GM12878 (cell line): ENCODE data around the gene SLIT1. TPM values are rescaled to one million over a fixed set of nuclear protein-coding genes. Genes with fewer than 3 reads are reported as not detected.

Source experiments
- ATAC-seq: fragments of 200-7000 bp; cut with Tn5 transposase; 3 replicates; pipeline ENCODE4 v1.9.1; 2020; ENCODE audit warnings: mild to moderate bottlenecking, moderate library complexity
- BruUV-seq: library from RNA; stranded (reverse); fragments of 400-500 nt; replicated peaks from 2 replicates; lab custom pipeline; 2021; lab: Mats Ljungman, UMichigan
- CTCF ChIA-PET: fragments of 300-600 bp; sonication (Branson Sonifier 250); formaldehyde crosslinking; extraction: SDS; loops from one replicate; lab custom pipeline; 2021; ENCODE audit warnings: inconsistent platforms; lab: Yijun Ruan, JAX
- POLR2A ChIA-PET: fragments of 350-600 bp; formaldehyde crosslinking; extraction: SDS; loops from one replicate; lab custom pipeline; 2021; ENCODE audit warnings: inconsistent platforms; lab: Charles Lee
- RAD21 ChIA-PET: fragments of 300-600 bp; sonication (Branson Sonifier 250); formaldehyde crosslinking; loops from one replicate; lab custom pipeline; 2023; ENCODE audit warnings: antibody characterized with exemption; ENCODE audit not compliant: unreplicated experiment; lab: Charles Lee
- SMC1A ChIA-PET: fragments of 300-600 bp; sonication (Branson Sonifier 250); formaldehyde crosslinking; loops from one replicate; lab custom pipeline; 2023; ENCODE audit not compliant: unreplicated experiment, uncharacterized antibody; lab: Charles Lee
- DNase-seq: peaks from one replicate; pipeline ENCODE4 v3.0.0-alpha.2; 2011; ENCODE audit warnings: low read depth, low spot score
- FAIRE-seq: peaks from 3 replicates; lab custom pipeline; 2011; peaks lifted over from hg19 to GRCh38; lab: Jason Lieb, UNC
- H2AFZ ChIP-seq: 2 replicates; pipeline ENCODE4 v1.6.0; 2011; ENCODE audit warnings: low read depth, low read length, control low read depth; ENCODE audit not compliant: control insufficient read depth
- H3K27ac ChIP-seq: 2 replicates; pipeline ENCODE4 v1.5.1; 2011; ENCODE audit warnings: control low read depth; ENCODE audit not compliant: control insufficient read depth, insufficient read depth
- H3K27me3 ChIP-seq, 2 experiments: replicated peaks in 1 of 2; 2 replicates each; pipeline versions ENCODE4 v1.6.0 to v1.6.1; 2011; ENCODE audit warnings: low read length in 1 of 2; ENCODE audit not compliant: control insufficient read depth in 2 of 2, insufficient read depth in 2 of 2
- H3K36me3 ChIP-seq, 2 experiments: 2 replicates each; pipeline ENCODE4 v1.5.1; 2011; ENCODE audit warnings: low read length in 1 of 2; ENCODE audit not compliant: control insufficient read depth in 2 of 2, insufficient read depth in 2 of 2
- H3K4me1 ChIP-seq: 2 replicates; pipeline ENCODE4 v1.6.1; 2011; ENCODE audit warnings: mild to moderate bottlenecking, low read length, moderate library complexity, mixed read lengths; ENCODE audit not compliant: control insufficient read depth, insufficient read depth
- H3K4me2 ChIP-seq: 2 replicates; pipeline ENCODE4 v1.6.0; 2011; ENCODE audit warnings: control low read depth; ENCODE audit not compliant: control insufficient read depth, insufficient read depth
- H3K4me3 ChIP-seq: fragments of 200-600 bp; sonication (generic); 2 replicates; pipeline ENCODE4 v1.5.1; 2016
- H3K79me2 ChIP-seq: 2 replicates; pipeline ENCODE4 v1.6.0; 2011; ENCODE audit warnings: low read length; ENCODE audit not compliant: control insufficient read depth, insufficient read depth
- H3K9ac ChIP-seq: 2 replicates; pipeline ENCODE4 v1.8.0; 2011; ENCODE audit warnings: low read length, control low read depth, mixed read lengths; ENCODE audit not compliant: control insufficient read depth, insufficient read depth
- H3K9me3 ChIP-seq: replicated peaks from 3 replicates; pipeline ENCODE4 v1.5.1; 2011; ENCODE audit warnings: mild to moderate bottlenecking, low read length; ENCODE audit not compliant: control insufficient read depth, insufficient read depth
- H4K20me1 ChIP-seq: 2 replicates; pipeline ENCODE4 v1.6.0; 2011; ENCODE audit not compliant: control insufficient read depth, insufficient read depth
- ATF7 ChIP-seq: fragments of 450-650 bp; IDR thresholded peaks from 2 replicates; pipeline ENCODE4 v1.6.1; 2016; ENCODE audit warnings: low read depth, mild to moderate bottlenecking
- EED ChIP-seq: sonication (generic); IDR thresholded peaks from 2 replicates; pipeline ENCODE4 v1.6.1; 2016; ENCODE audit warnings: antibody characterized with exemption, low read depth
- ELK1 ChIP-seq: IDR thresholded peaks from 2 replicates; pipeline ENCODE4 v1.6.1; 2012; ENCODE audit warnings: low read depth, low read length, improper control_type of control experiment
- FOXK2 ChIP-seq: fragments of 450-650 bp; IDR thresholded peaks from 2 replicates; pipeline ENCODE4 v1.6.1; 2017; ENCODE audit warnings: mild to moderate bottlenecking, moderate library complexity
- FOXM1 ChIP-seq: IDR thresholded peaks from 2 replicates; pipeline ENCODE4 v1.6.1; 2012; ENCODE audit warnings: low read depth, mild to moderate bottlenecking, inconsistent platforms, low read length, moderate library complexity
- IKZF1 ChIP-seq: fragments of 450-650 bp; conservative IDR thresholded peaks from 2 replicates; pipeline ENCODE4 v1.6.1; 2017; ENCODE audit warnings: antibody characterized with exemption, mild to moderate bottlenecking
- IRF3 ChIP-seq: fragments of 450-650 bp; IDR thresholded peaks from 2 replicates; pipeline ENCODE4 v1.6.1; 2014; ENCODE audit warnings: mild to moderate bottlenecking
- KAT2A ChIP-seq: conservative IDR thresholded peaks from 2 replicates; pipeline ENCODE4 v1.6.1; 2011; ENCODE audit warnings: low read depth, low read length; ENCODE audit not compliant: control insufficient read depth
- KLF5 ChIP-seq: fragments of 450-650 bp; IDR thresholded peaks from 2 replicates; pipeline ENCODE4 v1.6.1; 2014; ENCODE audit warnings: mild to moderate bottlenecking; ENCODE audit not compliant: partially characterized antibody
- MEF2A ChIP-seq: IDR thresholded peaks from 2 replicates; pipeline ENCODE4 v1.6.1; 2011; ENCODE audit warnings: low read depth, mild to moderate bottlenecking, low read length, moderate library complexity; ENCODE audit not compliant: insufficient read depth
- POLR2A ChIP-seq: IDR thresholded peaks from 2 replicates; pipeline ENCODE4 v1.6.1; 2011; ENCODE audit warnings: low read depth, mild to moderate bottlenecking, low read length
- RAD21 ChIP-seq: IDR thresholded peaks from 2 replicates; pipeline ENCODE4 v1.6.1; 2011; ENCODE audit warnings: mild to moderate bottlenecking, low read depth, low read length, moderate library complexity; ENCODE audit not compliant: insufficient read depth
- SIX5 ChIP-seq: IDR thresholded peaks from 2 replicates; pipeline ENCODE4 v1.6.1; 2011; ENCODE audit warnings: mild to moderate bottlenecking, low read depth, low read length, moderate library complexity; ENCODE audit not compliant: severe bottlenecking
- SRF ChIP-seq, 2 experiments: IDR thresholded peaks; 2 replicates each; pipeline ENCODE4 v1.6.1; 2011; ENCODE audit warnings: low read depth in 2 of 2, low read length in 2 of 2, mild to moderate bottlenecking in 1 of 2, moderate library complexity in 1 of 2
- STAT1 ChIP-seq: fragments of 450-650 bp; conservative IDR thresholded peaks from 2 replicates; pipeline ENCODE4 v1.6.1; 2014; ENCODE audit warnings: antibody characterized with exemption, mild to moderate bottlenecking
- ZNF24 ChIP-seq: fragments of 450-650 bp; IDR thresholded peaks from 2 replicates; pipeline ENCODE4 v1.6.1; 2017; ENCODE audit warnings: antibody characterized with exemption, mild to moderate bottlenecking
- ZNF274 ChIP-seq: IDR thresholded peaks from one replicate; pipeline ENCODE4 v1.8.0; 2011; ENCODE audit not compliant: insufficient read length, insufficient read depth
- ZNF687 ChIP-seq: fragments of 450-650 bp; IDR thresholded peaks from 2 replicates; pipeline ENCODE4 v1.6.1; 2017; ENCODE audit warnings: mild to moderate bottlenecking, moderate library complexity
- WGBS: methylation state at CpG from one replicate; pipeline ENCODE4 v1.1.6; 2016; ENCODE audit warnings: low lambda C conversion rate; ENCODE audit not compliant: insufficient replicate concordance, insufficient coverage; ENCODE audit errors: missing lambda C conversion rate; 5-methylcytosine and 5-hydroxymethylcytosine counted together
- in situ Hi-C: fragments of 300-500 bp; cut with MboI; formaldehyde crosslinking; loops from 9 replicates; pipeline ENCODE4 v1.14.3; 2018; ENCODE audit warnings: mixed read lengths
- intact Hi-C: fragments of 100-400 bp; cut with micrococcal nuclease; formaldehyde crosslinking; loops from one replicate; pipeline ENCODE4 v1.14.2; 2022; ENCODE audit not compliant: unreplicated experiment
- polyA plus RNA-seq, 11 experiments: library from polyadenylated mRNA; depleted of rRNA in 4 of 11; unstranded in 6 of 11; stranded (reverse) in 5 of 11; fragments of >200 nt; fragmentation: Nextera tagmentation in 4 of 11; fragmentation: Illumina TruSeq in 1 of 11; extraction: Ambion mirVana in 4 of 11; extraction: Trizol in 1 of 11; gene quantifications; 1 replicate in 1 of 11; 2 replicates in 10 of 11; pipeline versions ENCODE4 v1.2.1 to v1.2.3, GENCODE V29; 2011 to 2016; ENCODE audit warnings: inconsistent platforms in 2 of 11, missing spikeins in 2 of 11, low read depth in 1 of 11
- total RNA-seq, 4 experiments: library from RNA; depleted of rRNA in 3 of 4; stranded (reverse); fragments of >200 nt in 3 of 4; fragmentation: Illumina TruSeq in 1 of 4; extraction: Trizol in 1 of 4; gene quantifications; 2 replicates each; pipeline versions ENCODE4 v1.2.1 to v1.2.3, GENCODE V29; 2013 to 2021

Gene SLIT1
- total and polyA plus RNA-seq, 10 of the 15 experiments (the other 5 are each of a cell fraction or from before 2014, with no cell fraction given): 0.04 to 0.19 (median 0.06) TPM; not detected in 4

- no peak overlapping the region for H2AFZ ChIP-seq
- H3K9ac ChIP-seq: no peak overlapping the region
- peaks cover 0 to 2% of the 10 kb centered on the region in 2 experiments; a peak in 2 of 4 replicates for H3K27me3 ChIP-seq
- TF ChIP-seq KLF5 (no peak), IRF3 (no peak), IKZF1 (no peak), FOXK2 (no peak), ZNF687 (no peak), ATF7 (no peak), ELK1 (no peak), ZNF24 (no peak), SIX5 (no peak), SRF (IDR thresholded peaks at IDR 0.05; ENCODE audit: low read depth in 2 of 2, low read length in 2 of 2) (no peak), RAD21 (no peak), POLR2A (no peak), KAT2A (no peak), STAT1 (no peak), MEF2A (no peak), FOXM1 (no peak), EED (no peak), ZNF274 (no peak)
- TF ChIP-seq, all 136 proteins: peak for 0
- no peaks in the 10 kb centered on the region for H4K20me1 ChIP-seq
- CTCF ChIA-PET: interaction anchor here (0.6 to 8.7 kb wide), 3 partner anchors 36 to 84 kb away, joined by 3 to 103 read pairs (median 3); no protein-coding TSS in a partner anchor
- WGBS: 27% methylated on average over 4 of the region's 4 CpGs
- no peaks in the 10 kb centered on the region for H3K36me3 ChIP-seq
- SMC1A ChIA-PET: interaction anchor here (1.9 kb wide), 1 partner anchor 87 kb away, joined by 5 read pairs; no protein-coding TSS in a partner anchor
- H3K4me2 ChIP-seq: no peak overlapping the region
- RAD21 ChIA-PET: interaction anchor here (1.6 kb wide), 1 partner anchor 89 kb away, joined by 8 read pairs; no protein-coding TSS in a partner anchor
- in situ Hi-C loops (no loop called here), intact Hi-C loops (loop anchor here (10.0 kb wide), 1 partner anchor 1944 kb away; no protein-coding TSS in a partner anchor)
- FAIRE-seq (no peak), ATAC-seq (no peak), DNase-seq (no peak)
- BruUV-seq: no TSS peak
- no peaks in the 10 kb centered on the region for H3K79me2 ChIP-seq
- POLR2A ChIA-PET: no interaction called here
- no peak overlapping the region for H3K4me3 ChIP-seq
- no peak overlapping the region for H3K27ac ChIP-seq
- no peaks in the 10 kb centered on the region for H3K4me1 ChIP-seq
- no peaks in the 10 kb centered on the region for H3K9me3 ChIP-seq
Measured at GRCh38 chr10:97121041-97121440, 64.7 kb downstream of the SLIT1 start.
